ENCODE results near the gene ICA1. TPM values are rescaled to one million over a fixed set of nuclear protein-coding genes. Genes with fewer than 3 reads are reported as not detected.

ICA1 gene
- total RNA-seq, 4 donors from 2014 or later, result 9.7 to 61.8 (median 31.6) TPM

DNA sequence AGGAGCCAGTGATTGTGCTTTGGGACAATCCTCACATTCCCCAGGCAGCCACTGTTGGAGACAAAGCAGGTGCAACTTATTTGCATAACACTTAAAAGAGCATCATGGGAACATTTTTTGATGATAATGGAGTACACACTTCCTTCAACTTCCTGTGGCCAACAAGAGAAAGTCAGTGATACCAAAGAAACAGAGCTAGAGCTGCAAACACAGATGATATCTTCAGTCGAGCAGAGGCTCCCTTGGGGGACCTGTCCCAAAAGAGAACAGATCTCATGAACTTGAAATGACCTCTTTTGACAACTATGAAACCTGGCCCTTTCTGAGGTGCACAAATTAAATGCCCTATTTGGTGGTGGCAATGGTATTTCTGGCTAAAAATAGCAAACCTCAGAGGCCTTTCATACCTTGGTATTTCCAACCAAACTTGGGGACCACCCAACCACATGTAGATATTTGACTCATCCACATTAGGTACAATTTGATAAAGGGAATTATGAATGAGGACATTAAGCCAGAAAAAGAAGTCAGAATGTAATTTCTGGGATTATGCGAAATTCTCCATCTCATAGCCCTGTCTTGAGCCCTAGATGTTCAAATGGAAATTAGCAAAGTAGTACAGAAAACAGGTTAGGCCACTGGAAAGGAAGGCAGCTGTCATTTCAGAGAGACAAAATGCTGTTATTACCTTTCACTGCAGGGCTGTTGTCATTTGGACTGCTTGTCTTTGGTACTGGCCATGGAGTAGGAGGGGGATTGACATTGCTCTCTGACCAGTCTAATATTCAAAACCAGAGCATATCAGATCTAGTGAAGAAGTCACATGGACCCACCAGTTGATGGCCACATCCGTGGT, 146.2 kb downstream of the ICA1 start:
- no peak for DNase-seq (ENCODE audit: low spot score)
- TF ChIP-seq CTCF (IDR thresholded peaks at IDR 0.05), result no peak
- no peak for ATAC-seq (ENCODE audit: low FRiP score)

- ATAC-seq (ENCODE audit: low FRiP score), result no peak
- no peak for TF ChIP-seq CTCF (IDR thresholded peaks at IDR 0.05)
- DNase-seq (ENCODE audit: low spot score), result no peak
These were observed 147.8 kb downstream of the ICA1 start for GRCh38 chr7:8114175-8114574.

DNA sequence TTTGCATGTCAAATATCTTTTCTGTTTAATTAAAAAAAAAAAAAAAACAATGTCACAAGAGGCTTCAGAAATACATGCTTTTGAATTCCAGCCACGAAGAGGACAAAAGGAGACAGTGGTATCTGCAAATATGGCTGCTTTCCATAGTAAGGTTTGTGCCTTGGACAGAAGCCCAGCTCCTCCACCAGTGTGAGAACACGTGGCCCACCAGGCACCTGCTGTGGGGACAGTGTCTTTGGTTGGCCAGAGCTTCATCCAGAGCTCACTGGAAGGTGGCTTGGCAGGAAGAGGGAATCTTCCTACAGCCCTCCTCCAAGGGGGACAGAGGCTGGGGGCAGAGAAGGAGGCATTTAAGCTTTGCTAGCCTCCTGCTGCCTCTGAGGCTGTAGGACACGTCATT, 148.8 kb downstream of the ICA1 start:
- TF ChIP-seq CTCF (IDR thresholded peaks at IDR 0.05), result no peak
- ATAC-seq (ENCODE audit: low FRiP score) (no peak), DNase-seq (ENCODE audit: low spot score) (no peak)

GRCh38 chr7:8112685-8113084, 149.3 kb downstream of the ICA1 start:
- DNase-seq (ENCODE audit: low spot score) (no peak), ATAC-seq (ENCODE audit: low FRiP score) (no peak)
- TF ChIP-seq CTCF (IDR thresholded peaks at IDR 0.05), result no peak

DNA sequence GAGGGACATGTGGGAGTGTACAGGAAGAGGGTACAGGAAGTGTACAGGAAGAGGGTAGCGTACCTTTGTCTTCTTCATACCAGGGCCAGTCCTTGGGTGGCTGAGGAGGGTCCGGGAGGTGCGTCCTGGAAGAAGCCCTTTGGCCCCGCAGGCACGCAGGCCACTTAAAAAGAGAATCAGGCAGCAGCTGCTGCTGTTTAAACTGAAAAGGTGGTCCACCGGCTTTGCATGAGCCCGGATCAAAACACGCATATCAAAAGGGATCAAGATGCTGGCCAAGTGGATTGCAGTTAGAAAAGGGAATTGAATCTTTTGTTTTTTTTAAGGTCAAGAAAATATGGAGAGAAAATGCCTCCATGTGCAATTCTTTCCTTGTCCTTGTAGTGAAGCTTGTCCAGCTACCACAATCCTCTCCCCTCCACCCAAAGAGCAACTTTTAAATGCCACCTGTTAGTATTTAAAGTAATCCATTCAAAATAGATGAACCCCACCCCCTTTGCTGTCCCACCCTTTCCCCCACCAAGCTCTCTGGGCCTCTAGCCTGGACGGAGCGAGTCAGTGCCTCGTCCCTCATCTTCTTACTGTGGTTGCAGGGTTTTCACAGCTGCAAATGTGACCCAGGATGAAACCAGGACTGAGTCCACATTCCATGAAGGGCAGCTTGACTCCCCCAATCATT, 150.5 kb downstream of the ICA1 start:
- DNase-seq (ENCODE audit: low spot score) (no peak), ATAC-seq (ENCODE audit: low FRiP score) (no peak)
- no peak for TF ChIP-seq CTCF (IDR thresholded peaks at IDR 0.05)

GRCh38 chr7:8109196-8110022, 152.6 kb downstream of the ICA1 start:
- ATAC-seq (ENCODE audit: low FRiP score) (no peak), DNase-seq (ENCODE audit: low spot score) (no peak)
- no peak for TF ChIP-seq CTCF (IDR thresholded peaks at IDR 0.05)

All from omental fat pad (tissue), 4 donors.